ENCODE results near the gene NCR3LG1. TPM values are rescaled to one million over a fixed set of nuclear protein-coding genes. Genes with fewer than 3 reads are reported as not detected.

NCR3LG1 gene
- total and polyA plus RNA-seq, 8 donors, result under 0.01 to 13.6 (median 4.1) TPM; not detected in 1

DNA sequence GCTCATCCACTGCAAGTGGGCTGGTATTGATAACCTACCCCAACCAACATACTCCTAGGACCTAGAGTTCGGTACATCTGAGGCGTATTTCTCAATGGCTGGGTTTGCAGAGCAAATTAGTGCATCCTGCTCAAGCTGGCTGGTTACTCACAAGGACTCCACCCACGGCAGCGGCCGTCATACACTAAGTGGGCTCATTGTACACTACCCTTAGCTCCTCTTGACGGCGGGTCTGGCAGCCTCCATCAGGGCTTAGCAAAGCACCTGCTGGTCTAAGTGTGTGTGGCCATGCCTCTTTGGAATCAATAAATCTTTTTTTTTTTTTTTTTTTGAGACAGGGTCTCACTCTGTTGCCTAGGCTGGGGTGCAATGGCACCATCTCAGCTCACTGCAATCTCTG lies 57.0 kb downstream of the NCR3LG1 start:
- Histone ChIP-seq H3K9me3 (no peaks in the 10 kb centered on the region), H3K27me3 (peaks cover 0 to 6% (median 0%) of the 10 kb centered on the region in 3 donors), H3K27ac (peak overlapping the region in 1 of 5 donors; percentile 85), H3K4me1 (peaks cover 34 to 60% (median 41%) of the 10 kb centered on the region in 4 donors), H3K4me3 (no peak overlapping the region), H3K36me3 (no peaks in the 10 kb centered on the region)
- no peak for DNase-seq
- TF ChIP-seq POLR2AphosphoS5 (IDR thresholded peaks at IDR 0.05) (no peak), POLR2A (IDR thresholded peaks at IDR 0.05) (no peak), EP300 (IDR thresholded peaks at IDR 0.05) (no peak)
- TF ChIP-seq, protein P1, sequence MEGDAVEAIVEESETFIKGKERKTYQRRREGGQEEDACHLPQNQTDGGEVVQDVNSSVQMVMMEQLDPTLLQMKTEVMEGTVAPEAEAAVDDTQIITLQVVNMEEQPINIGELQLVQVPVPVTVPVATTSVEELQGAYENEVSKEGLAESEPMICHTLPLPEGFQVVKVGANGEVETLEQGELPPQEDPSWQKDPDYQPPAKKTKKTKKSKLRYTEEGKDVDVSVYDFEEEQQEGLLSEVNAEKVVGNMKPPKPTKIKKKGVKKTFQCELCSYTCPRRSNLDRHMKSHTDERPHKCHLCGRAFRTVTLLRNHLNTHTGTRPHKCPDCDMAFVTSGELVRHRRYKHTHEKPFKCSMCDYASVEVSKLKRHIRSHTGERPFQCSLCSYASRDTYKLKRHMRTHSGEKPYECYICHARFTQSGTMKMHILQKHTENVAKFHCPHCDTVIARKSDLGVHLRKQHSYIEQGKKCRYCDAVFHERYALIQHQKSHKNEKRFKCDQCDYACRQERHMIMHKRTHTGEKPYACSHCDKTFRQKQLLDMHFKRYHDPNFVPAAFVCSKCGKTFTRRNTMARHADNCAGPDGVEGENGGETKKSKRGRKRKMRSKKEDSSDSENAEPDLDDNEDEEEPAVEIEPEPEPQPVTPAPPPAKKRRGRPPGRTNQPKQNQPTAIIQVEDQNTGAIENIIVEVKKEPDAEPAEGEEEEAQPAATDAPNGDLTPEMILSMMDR (IDR thresholded peaks at IDR 0.05), result no peak
- WGBS, 5 donors, result 92 to 95% (median 94%) methylated on average over 7 of the region's 7 CpGs
- intact Hi-C loops (cut with DNase I; ENCODE audit: low total_unique reads), result no loop called here

GRCh38 chr11:17410606-17411379 lies 59.2 kb downstream of the NCR3LG1 start:
- peaks cover 28 to 58% (median 39%) of the 10 kb centered on the region in 4 donors for H3K4me1 ChIP-seq
- peaks cover 0 to 26% (median 0%) of the 10 kb centered on the region in 3 donors for H3K27me3 ChIP-seq
- H3K27ac ChIP-seq, result peak overlapping the region; percentile 34 to 77 (median 67)
- no peaks in the 10 kb centered on the region for H3K36me3 ChIP-seq
- no peaks in the 10 kb centered on the region for H3K9me3 ChIP-seq
- WGBS, 5 donors, result 23 to 32% (median 25%) methylated on average over 11 of the region's 11 CpGs
- no peak for TF ChIP-seq POLR2A (IDR thresholded peaks at IDR 0.05)
- TF ChIP-seq POLR2AphosphoS5 (IDR thresholded peaks at IDR 0.05), result peak; percentile 22 to 87 (median 83)
- DNase-seq, result peak; percentile 53 to 93
- H3K4me3 ChIP-seq, result no peak overlapping the region
- intact Hi-C loops (cut with DNase I; ENCODE audit: low total_unique reads), result no loop called here

DNA sequence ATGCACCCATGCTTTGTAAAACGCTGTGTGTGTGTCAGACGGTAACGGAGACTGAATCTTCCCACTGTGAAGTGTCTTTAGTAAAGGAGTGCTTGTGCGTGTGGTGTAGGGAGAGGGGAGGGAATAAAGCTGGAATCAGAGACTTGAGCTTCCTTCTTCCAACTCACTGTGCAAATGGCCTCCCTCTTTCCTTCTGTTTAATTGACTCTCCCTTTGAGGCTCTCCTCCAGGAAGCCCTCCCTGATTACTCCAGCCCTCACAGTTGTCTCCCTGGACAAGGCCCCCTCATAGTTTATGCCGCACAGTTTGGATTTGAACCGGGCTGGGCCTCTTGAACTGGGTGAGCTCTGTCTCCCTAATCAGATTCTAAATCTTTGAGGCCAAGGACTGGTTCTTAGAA lies 59.8 kb downstream of the NCR3LG1 start:
- Histone ChIP-seq H3K9me3 (no peaks in the 10 kb centered on the region), H3K4me3 (no peak overlapping the region), H3K27me3 (peaks cover 0 to 26% (median 0%) of the 10 kb centered on the region in 3 donors), H3K36me3 (no peaks in the 10 kb centered on the region), H3K27ac (peak overlapping the region; percentile 34 to 77 (median 67)), H3K4me1 (peaks cover 22 to 52% (median 33%) of the 10 kb centered on the region in 4 donors)
- TF ChIP-seq, protein P1 (IDR thresholded peaks at IDR 0.05), result no peak
- no peak for TF ChIP-seq EP300 (IDR thresholded peaks at IDR 0.05)
- TF ChIP-seq POLR2AphosphoS5 (IDR thresholded peaks at IDR 0.05), result no peak
- 54 to 76% (median 61%) methylated on average over 6 of the region's 6 CpGs for WGBS, 5 donors
- intact Hi-C loops (cut with DNase I; ENCODE audit: low total_unique reads), result no loop called here
- DNase-seq, result no peak

DNA sequence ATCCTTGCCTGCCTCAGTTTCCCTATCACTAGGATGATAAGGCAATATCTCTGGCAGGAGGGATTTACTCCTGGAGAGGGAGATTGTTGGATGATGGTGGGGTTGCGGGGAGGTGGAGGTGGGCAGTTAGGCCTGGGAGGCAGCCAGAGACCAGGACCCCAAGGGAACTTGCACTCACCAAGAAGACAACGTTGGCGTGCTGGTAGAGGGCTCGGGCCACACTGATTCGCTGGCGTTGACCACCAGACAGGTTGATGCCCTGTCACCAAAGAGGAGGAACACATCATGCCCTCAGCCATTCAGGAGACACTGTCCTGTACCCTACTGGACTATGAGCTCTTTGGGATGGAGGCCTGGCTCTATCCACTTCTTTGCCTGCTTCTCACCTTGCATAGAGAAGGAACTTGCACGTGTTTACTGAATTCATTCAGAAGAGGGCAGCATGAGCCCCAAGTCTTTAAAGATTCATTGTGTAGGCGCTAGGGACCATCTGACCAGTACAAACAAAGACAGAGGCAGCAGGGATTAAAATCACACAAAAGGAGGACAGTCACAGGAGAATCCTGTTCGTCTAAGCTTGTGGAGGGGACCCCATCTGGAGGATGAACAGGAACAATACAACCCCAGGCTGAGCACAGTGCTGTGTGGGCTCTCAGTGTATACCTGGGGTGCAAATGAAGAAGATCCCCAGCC lies 61.0 kb downstream of the NCR3LG1 start:
- Histone ChIP-seq H3K27me3 (peaks cover 0 to 29% (median 0%) of the 10 kb centered on the region in 3 donors), H3K4me3 (no peak overlapping the region), H3K36me3 (no peaks in the 10 kb centered on the region), H3K4me1 (peaks cover 21 to 43% (median 28%) of the 10 kb centered on the region in 4 donors), H3K27ac (peak overlapping the region; percentile 57 to 83 (median 73)), H3K9me3 (no peaks in the 10 kb centered on the region)
- 59 to 79% (median 74%) methylated on average over 4 to 9 of the region's 9 CpGs for WGBS, 5 donors
- DNase-seq, result peak in 1 of 2 donors; percentile 32
- intact Hi-C loops (cut with DNase I; ENCODE audit: low total_unique reads), result no loop called here
- TF ChIP-seq, protein P1 (IDR thresholded peaks at IDR 0.05), result no peak
- TF ChIP-seq EP300 (IDR thresholded peaks at IDR 0.05) (no peak), POLR2A (IDR thresholded peaks at IDR 0.05) (no peak), POLR2AphosphoS5 (IDR thresholded peaks at IDR 0.05) (no peak)
